ENCODE measurements around the gene GADD45G. TPM values are rescaled to one million over a fixed set of nuclear protein-coding genes. Genes with fewer than 3 reads are reported as not detected.

GADD45G gene
- total RNA-seq, 1 donor from 2014 or later: 19.8 TPM

DNA sequence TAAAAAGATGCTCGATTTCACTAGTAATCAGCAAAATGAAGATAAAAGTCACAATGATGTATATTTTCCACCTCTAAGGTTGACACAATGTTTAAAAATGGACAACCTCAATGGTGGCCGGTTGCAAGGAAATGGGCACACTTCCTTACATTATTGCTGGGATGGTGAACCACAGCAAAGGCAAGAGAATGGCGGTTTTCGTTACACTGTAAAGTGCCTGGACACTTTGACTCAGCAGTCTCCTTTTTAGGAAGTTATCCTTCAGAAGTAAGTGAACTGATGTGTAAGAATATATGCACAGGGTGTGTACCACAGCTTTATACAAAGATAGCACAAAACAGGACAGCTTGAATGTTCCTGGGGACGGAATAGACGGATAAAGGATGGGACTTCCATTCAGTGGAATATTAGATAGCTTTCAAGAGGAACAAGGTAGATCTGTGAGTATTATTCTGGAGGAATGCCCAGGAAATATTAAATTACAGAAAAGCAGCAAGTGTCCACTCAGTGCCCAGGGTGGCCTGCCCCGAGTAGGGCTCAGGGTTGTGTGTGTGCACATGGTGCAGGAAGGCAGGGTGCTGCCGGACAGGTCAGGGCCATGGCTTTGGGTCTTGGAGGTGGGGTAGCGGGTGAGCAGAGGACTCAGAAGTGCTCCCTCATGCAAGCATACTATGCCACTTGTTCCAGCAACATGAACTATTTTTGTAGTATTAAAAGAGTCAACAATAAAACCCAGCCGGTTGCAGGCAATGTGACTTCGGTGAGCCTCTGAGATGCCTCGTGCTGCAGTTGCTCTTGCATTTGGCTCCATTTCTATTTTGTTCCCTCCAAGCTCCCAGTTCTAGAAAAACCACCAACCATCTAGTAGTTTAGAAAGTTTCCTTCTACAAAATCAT is 24.5 kb downstream of the GADD45G start:
- ATAC-seq: no peak

DNA sequence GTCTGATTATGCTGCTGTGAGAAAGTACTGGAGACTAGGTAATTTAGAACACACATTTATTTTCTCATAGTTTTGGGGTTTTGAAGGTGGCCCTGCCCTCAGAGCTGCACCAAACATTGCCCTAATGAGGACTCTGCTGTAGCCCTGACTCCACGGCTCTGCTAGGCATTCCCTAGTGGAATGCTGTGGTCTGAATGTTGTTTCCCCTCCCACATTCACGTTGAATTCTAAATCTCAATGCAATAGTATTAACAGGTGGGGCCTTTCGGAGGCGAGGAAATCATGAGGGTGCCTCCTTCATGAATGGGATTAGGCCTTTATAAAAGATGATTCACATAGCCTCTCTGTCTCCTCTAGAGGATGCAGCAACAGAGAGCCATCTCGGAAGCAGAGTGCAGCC is 25.7 kb downstream of the GADD45G start:
- intact Hi-C loops (cut with DNase I): no loop called here
- ATAC-seq (no peak), DNase-seq (no peak)
- Histone ChIP-seq H3K4me3 (no peak overlapping the region), H3K27me3 (no peaks in the 10 kb centered on the region), H3K9me3 (no peaks in the 10 kb centered on the region), H3K27ac (no peak overlapping the region), H3K36me3 (no peaks in the 10 kb centered on the region), H3K4me1 (peaks cover 21% of the 10 kb centered on the region)
- TF ChIP-seq, protein P1, sequence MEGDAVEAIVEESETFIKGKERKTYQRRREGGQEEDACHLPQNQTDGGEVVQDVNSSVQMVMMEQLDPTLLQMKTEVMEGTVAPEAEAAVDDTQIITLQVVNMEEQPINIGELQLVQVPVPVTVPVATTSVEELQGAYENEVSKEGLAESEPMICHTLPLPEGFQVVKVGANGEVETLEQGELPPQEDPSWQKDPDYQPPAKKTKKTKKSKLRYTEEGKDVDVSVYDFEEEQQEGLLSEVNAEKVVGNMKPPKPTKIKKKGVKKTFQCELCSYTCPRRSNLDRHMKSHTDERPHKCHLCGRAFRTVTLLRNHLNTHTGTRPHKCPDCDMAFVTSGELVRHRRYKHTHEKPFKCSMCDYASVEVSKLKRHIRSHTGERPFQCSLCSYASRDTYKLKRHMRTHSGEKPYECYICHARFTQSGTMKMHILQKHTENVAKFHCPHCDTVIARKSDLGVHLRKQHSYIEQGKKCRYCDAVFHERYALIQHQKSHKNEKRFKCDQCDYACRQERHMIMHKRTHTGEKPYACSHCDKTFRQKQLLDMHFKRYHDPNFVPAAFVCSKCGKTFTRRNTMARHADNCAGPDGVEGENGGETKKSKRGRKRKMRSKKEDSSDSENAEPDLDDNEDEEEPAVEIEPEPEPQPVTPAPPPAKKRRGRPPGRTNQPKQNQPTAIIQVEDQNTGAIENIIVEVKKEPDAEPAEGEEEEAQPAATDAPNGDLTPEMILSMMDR (IDR thresholded peaks at IDR 0.05): no peak

More for the DNA sequence above, 24.5 kb downstream of the GADD45G start:
- no peaks in the 10 kb centered on the region for H3K36me3 ChIP-seq
- no peaks in the 10 kb centered on the region for H3K9me3 ChIP-seq
- intact Hi-C loops (cut with DNase I): no loop called here
- H3K27me3 ChIP-seq: no peaks in the 10 kb centered on the region
- TF ChIP-seq, protein P1 (IDR thresholded peaks at IDR 0.05): no peak
- no peak for DNase-seq
- peaks cover 16% of the 10 kb centered on the region for H3K4me1 ChIP-seq
- H3K4me3 ChIP-seq: no peak overlapping the region
- H3K27ac ChIP-seq: no peak overlapping the region

DNA sequence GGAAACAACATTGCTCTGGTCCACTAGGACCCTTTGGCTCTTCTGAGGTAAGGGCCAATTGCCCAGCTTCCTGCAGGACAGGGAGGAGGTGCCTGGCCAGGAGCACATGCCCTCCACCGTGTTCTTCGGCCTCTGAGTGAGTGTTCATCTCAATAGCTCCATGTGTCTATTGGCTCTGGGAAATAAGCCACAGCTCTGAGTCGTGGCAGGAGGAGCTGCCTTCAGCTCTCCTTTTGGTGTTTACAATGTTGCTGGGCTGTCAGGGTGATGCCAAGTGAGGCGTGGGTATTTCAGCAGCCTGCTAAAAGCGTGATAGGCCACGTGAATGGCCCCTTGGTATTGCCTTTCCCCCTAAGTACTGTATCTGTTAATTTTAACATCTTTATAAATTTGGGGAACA is 26.6 kb downstream of the GADD45G start:
- Histone ChIP-seq H3K36me3 (no peaks in the 10 kb centered on the region), H3K27ac (no peak overlapping the region), H3K4me1 (peaks cover 24% of the 10 kb centered on the region), H3K9me3 (no peaks in the 10 kb centered on the region), H3K4me3 (no peak overlapping the region), H3K27me3 (no peaks in the 10 kb centered on the region)
- intact Hi-C loops (cut with DNase I): no loop called here
- TF ChIP-seq, protein P1 (IDR thresholded peaks at IDR 0.05): no peak
- no peak for DNase-seq
- ATAC-seq: no peak

DNA sequence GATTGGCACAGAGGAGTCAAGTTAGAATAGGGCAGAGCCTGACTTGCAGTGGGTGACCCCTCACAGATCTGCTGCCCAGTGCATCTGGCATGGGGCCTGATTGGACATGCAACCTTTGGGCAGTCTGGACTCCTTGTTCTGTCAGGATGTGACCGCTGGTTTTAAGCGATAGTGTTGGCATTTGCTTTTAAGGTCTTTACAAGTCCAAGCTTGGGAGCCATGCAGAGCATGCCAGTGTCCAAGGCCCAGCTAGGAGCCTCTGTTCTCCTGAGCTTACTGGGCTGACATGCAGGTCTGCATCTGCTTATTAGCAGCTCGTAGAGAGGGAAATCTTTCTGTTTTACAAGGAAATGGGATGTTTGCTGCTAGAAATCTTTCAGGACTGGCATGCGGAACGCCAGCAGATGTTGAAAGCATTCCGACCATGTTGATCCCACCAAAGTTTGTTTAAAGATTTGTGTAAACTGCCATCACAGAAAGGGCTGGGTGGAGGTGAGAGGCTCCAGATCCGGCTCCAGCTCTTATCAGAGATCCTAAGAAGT is 27.5 kb downstream of the GADD45G start:
- TF ChIP-seq, protein P1 (IDR thresholded peaks at IDR 0.05): no peak
- DNase-seq: no peak
- Histone ChIP-seq H3K4me3 (no peak overlapping the region), H3K9me3 (no peaks in the 10 kb centered on the region), H3K36me3 (no peaks in the 10 kb centered on the region), H3K27ac (no peak overlapping the region), H3K27me3 (no peaks in the 10 kb centered on the region), H3K4me1 (peaks cover 24% of the 10 kb centered on the region)
- intact Hi-C loops (cut with DNase I): no loop called here
- ATAC-seq: peak; percentile 26

DNA sequence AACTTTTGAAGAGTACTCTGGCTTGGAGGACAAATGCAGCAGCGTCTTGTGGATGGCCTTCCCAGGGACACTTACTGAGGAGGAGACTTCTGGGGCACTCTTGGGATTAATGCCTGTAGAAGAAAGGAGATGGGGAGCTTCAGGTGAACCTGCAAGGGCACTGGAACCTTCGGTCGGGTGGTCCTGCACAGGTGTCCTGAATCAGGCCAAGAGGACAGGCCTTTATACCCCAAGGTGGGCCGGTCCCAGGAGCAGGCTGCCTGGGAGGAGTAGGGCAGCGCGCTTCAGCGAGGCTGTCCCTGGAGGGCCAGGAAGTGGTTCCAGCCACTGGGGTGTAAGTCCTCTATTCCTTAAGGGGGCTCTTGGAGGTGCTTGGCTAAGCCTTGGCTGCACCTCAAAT is 27.9 kb downstream of the GADD45G start:
- TF ChIP-seq, protein P1 (IDR thresholded peaks at IDR 0.05): no peak
- Histone ChIP-seq H3K36me3 (no peaks in the 10 kb centered on the region), H3K27me3 (no peaks in the 10 kb centered on the region), H3K4me3 (no peak overlapping the region), H3K27ac (no peak overlapping the region), H3K4me1 (peaks cover 24% of the 10 kb centered on the region), H3K9me3 (no peaks in the 10 kb centered on the region)
- no peak for DNase-seq
- no peak for ATAC-seq
- intact Hi-C loops (cut with DNase I): no loop called here

Data from upper lobe of right lung (tissue), 1 donor.